Gastroesophageal sphincter (tissue), 3 donors: ENCODE measurements around the gene GRK5.

Source experiments
- CTCF ChIP-seq, 4 experiments: fragments of 200-600 bp in 2 of 4; fragments of 450-650 bp in 2 of 4; sonication (generic) in 1 of 4; IDR thresholded peaks; one replicate each; pipeline ENCODE4 v1.5.1; 2017 to 2019; ENCODE audit warnings: antibody characterized with exemption in 4 of 4, mild to moderate bottlenecking in 2 of 4, moderate library complexity in 2 of 4
- EP300 ChIP-seq: sonication (generic); formaldehyde crosslinking; IDR thresholded peaks from one replicate; pipeline ENCODE4 v1.6.1; 2017; ENCODE audit warnings: antibody characterized with exemption, mild to moderate bottlenecking
- POLR2AphosphoS5 ChIP-seq: sonication (generic); formaldehyde crosslinking; IDR thresholded peaks from one replicate; pipeline ENCODE4 v1.6.1; 2017; ENCODE audit warnings: antibody characterized with exemption

DNA sequence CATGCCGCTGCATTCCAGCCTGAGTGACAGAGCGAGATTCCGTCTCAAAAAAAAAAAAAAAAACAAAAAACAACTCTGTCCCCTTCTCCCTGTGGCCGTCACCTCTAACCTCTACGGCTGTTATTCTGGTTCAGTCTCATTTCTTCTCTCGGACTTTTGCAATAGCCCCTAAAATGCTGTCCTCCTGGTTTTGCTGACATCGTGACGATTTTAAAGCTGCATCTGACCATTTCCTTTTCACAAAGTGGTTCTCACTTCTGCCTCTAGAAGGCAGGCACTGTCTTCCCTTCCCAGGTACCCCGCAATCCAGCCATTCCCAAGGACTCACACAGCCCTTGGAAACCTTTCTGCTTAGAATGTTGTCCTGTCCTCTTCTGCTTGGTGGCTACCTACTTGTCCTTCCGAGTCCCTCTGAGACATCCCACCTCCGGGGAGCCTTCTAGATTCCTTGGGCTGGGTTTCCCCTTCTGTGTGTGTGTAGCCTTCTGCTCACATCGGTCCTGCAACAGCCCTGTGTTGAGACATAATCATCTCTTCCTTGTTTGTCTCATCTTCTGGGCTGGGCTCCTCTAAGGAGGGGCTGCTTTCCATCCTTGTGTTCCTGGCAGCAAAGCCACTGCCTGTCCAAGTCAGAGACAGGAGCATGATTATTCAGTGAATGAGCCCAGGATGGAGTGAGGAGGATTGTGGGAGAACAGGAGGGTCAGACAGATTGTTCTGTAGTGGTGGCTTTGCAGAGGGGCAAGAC, 83.1 kb downstream of the GRK5 start:
- TF ChIP-seq EP300 (no peak), CTCF (IDR thresholded peaks at IDR 0.05) (peak in 1 of 4 experiments; percentile 12), POLR2AphosphoS5 (no peak)
